Measurements from ENCODE around the gene DLG5. TPM values are rescaled to one million over a fixed set of nuclear protein-coding genes. Genes with fewer than 3 reads are reported as not detected.

DLG5 gene
- total and polyA plus RNA-seq, 10 of the 15 experiments (the other 5 are each of a cell fraction or from before 2014, with no cell fraction given): 0.18 to 6.6 (median 2.7) TPM

DNA sequence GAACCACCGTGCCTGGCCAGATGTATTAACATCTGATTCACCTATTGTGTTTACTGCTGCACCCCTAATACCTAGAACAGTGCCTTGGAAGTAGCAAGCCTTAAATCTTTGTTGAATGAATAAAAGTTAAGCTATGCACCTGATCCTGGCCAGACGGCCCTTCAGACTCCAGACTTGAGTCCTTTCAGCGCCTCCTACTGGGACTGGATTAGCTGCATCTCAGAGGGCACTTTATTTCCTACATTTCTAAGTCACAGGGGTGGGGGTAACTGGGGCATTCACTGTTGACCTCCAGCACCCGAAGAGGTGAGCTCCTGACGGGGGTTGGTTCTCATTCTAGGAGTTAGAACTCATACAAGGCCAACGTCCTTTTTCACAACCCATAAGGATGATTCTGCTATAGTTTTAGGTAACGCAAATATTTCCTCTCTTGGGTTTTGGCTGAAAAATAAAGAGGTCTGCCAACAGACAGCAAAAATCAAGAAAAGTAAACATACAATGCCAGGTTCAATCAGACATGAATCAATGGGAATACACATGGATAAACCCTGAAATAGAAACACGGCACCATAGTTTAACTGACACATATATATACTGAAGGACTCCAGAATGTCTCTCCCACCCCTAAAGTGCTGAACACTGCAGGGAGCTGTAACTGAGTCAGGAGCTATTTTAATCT, 48.0 kb upstream of the DLG5 start:
- Histone ChIP-seq H4K20me1 (ENCODE audit: control insufficient read depth, insufficient read depth) (no peaks in the 10 kb centered on the region), H3K4me2 (ENCODE audit: control insufficient read depth, insufficient read depth) (no peak overlapping the region), H3K4me3 (no peak overlapping the region), H3K36me3 (ENCODE audit: control insufficient read depth in 2 of 2, insufficient read depth in 2 of 2, low read length in 1 of 2) (peaks cover 11 to 12% of the 10 kb centered on the region in 2 experiments; a peak in 3 of 4 replicates), H3K9me3 (replicated peaks; ENCODE audit: control insufficient read depth, insufficient read depth, low read length) (no peaks in the 10 kb centered on the region), H3K4me1 (ENCODE audit: control insufficient read depth, insufficient read depth, low read length) (0 out of 2 replicates have a peak, but pooled peaks cover 5% of the 10 kb centered on the region), H3K79me2 (ENCODE audit: control insufficient read depth, insufficient read depth, low read length) (no peaks in the 10 kb centered on the region), H3K27ac (ENCODE audit: control insufficient read depth, insufficient read depth) (no peak overlapping the region), H3K9ac (ENCODE audit: control insufficient read depth, insufficient read depth, low read length) (no peak overlapping the region), H2AFZ (ENCODE audit: control insufficient read depth, low read depth, low read length) (no peak overlapping the region), H3K27me3 (replicated peaks in 1 of 2; ENCODE audit: control insufficient read depth in 2 of 2, insufficient read depth in 2 of 2, low read length in 1 of 2) (no peaks in the 10 kb centered on the region)
- SMC1A ChIA-PET (ENCODE audit: uncharacterized antibody, unreplicated experiment): interaction anchor here (0.8 kb wide), 1 partner anchor 28 kb away, joined by 3 read pairs; no protein-coding TSS in a partner anchor
- no peak for FAIRE-seq
- RAD21 ChIA-PET (ENCODE audit: unreplicated experiment): interaction anchor here (0.7 kb wide), 1 partner anchor 128 kb away, joined by 3 read pairs; no protein-coding TSS in a partner anchor
- intact Hi-C loops (cut with micrococcal nuclease; ENCODE audit: unreplicated experiment): loop anchor here (5.0 kb wide), 1 partner anchor 127 kb away; no protein-coding TSS in a partner anchor
- no peak for DNase-seq (ENCODE audit: low read depth, low spot score)
- CTCF ChIA-PET: interaction anchor here (0.7 to 2.7 kb wide), 4 partner anchors 18 to 127 kb away, joined by 3 to 12 read pairs (median 4); no protein-coding TSS in a partner anchor
- WGBS (ENCODE audit: insufficient coverage, insufficient replicate concordance, low lambda C conversion rate, missing lambda C conversion rate): 89% methylated on average over 8 of the region's 8 CpGs
- no peak for ATAC-seq
- BruUV-seq (replicated peaks): no TSS peak
- in situ Hi-C loops (cut with MboI): no loop called here
- POLR2A ChIA-PET: no interaction called here
- TF ChIP-seq ATF7 (IDR thresholded peaks at IDR 0.05; ENCODE audit: low read depth): no peak
- no peak for TF ChIP-seq MYC (IDR thresholded peaks at IDR 0.05; ENCODE audit: insufficient read depth, insufficient read length, insufficient replicate concordance, low read length, severe bottlenecking)
- TF ChIP-seq, protein P1, sequence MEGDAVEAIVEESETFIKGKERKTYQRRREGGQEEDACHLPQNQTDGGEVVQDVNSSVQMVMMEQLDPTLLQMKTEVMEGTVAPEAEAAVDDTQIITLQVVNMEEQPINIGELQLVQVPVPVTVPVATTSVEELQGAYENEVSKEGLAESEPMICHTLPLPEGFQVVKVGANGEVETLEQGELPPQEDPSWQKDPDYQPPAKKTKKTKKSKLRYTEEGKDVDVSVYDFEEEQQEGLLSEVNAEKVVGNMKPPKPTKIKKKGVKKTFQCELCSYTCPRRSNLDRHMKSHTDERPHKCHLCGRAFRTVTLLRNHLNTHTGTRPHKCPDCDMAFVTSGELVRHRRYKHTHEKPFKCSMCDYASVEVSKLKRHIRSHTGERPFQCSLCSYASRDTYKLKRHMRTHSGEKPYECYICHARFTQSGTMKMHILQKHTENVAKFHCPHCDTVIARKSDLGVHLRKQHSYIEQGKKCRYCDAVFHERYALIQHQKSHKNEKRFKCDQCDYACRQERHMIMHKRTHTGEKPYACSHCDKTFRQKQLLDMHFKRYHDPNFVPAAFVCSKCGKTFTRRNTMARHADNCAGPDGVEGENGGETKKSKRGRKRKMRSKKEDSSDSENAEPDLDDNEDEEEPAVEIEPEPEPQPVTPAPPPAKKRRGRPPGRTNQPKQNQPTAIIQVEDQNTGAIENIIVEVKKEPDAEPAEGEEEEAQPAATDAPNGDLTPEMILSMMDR (IDR thresholded peaks at IDR 0.05 in 2 of 3, conservative IDR thresholded peaks at IDR 0.05 in 1 of 3; ENCODE audit: control insufficient read depth in 2 of 3, extremely low read depth in 1 of 3, insufficient read depth in 1 of 3, low read depth in 3 of 3, low read length in 3 of 3): peak in 1 of 3 experiments; percentile 28; a peak in 2 of 6 replicates
- TF ChIP-seq KLF5 (IDR thresholded peaks at IDR 0.05; ENCODE audit: partially characterized antibody): no peak
- TF ChIP-seq ZNF207 (IDR thresholded peaks at IDR 0.05; ENCODE audit: borderline replicate concordance): no peak
- peak; percentile 8; the same call in 1 of the 2 replicates for TF ChIP-seq SMC3 (IDR thresholded peaks at IDR 0.05; ENCODE audit: borderline replicate concordance, low read length)
- no peak for TF ChIP-seq E2F4 (IDR thresholded peaks at IDR 0.05; ENCODE audit: low read depth, low read length)
- no peak for TF ChIP-seq TARDBP (IDR thresholded peaks at IDR 0.05; ENCODE audit: borderline replicate concordance)
- no peak for TF ChIP-seq RELA (IDR thresholded peaks at IDR 0.05; ENCODE audit: borderline replicate concordance, partially characterized antibody)
- TF ChIP-seq RFX5 (IDR thresholded peaks at IDR 0.05; ENCODE audit: low read depth, low read length): no peak
- TF ChIP-seq PRDM15 (CRISPR knock-in tag; IDR thresholded peaks at IDR 0.05): no peak
- no peak for TF ChIP-seq BRCA1 (IDR thresholded peaks at IDR 0.05; ENCODE audit: low read depth, low read length)
- TF ChIP-seq MEF2A (IDR thresholded peaks at IDR 0.05; ENCODE audit: insufficient read depth, low read depth, low read length): no peak
- no peak for TF ChIP-seq STAT1 (conservative IDR thresholded peaks at IDR 0.05)
- no peak for TF ChIP-seq ZBED1 (IDR thresholded peaks at IDR 0.05; ENCODE audit: borderline replicate concordance)
- TF ChIP-seq, protein P2, sequence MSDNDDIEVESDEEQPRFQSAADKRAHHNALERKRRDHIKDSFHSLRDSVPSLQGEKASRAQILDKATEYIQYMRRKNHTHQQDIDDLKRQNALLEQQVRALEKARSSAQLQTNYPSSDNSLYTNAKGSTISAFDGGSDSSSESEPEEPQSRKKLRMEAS (IDR thresholded peaks at IDR 0.05; ENCODE audit: low read depth, low read length): no peak
- TF ChIP-seq RAD21 (IDR thresholded peaks at IDR 0.05; ENCODE audit: insufficient read depth, low read depth, low read length): peak; percentile 30
